Cortex of kidney (tissue), 1 donor: ENCODE data around the gene INHBE.
"Not testable (repeated sequence)": the region's sequence is repeated elsewhere in the genome, so short reads cannot be mapped to it uniquely, and the experiment has no call there.

Experiments
- DNase-seq: peaks from one replicate; lab custom pipeline; 2025; lab: John Stamatoyannopoulos, UW

Gene INHBE

DNA sequence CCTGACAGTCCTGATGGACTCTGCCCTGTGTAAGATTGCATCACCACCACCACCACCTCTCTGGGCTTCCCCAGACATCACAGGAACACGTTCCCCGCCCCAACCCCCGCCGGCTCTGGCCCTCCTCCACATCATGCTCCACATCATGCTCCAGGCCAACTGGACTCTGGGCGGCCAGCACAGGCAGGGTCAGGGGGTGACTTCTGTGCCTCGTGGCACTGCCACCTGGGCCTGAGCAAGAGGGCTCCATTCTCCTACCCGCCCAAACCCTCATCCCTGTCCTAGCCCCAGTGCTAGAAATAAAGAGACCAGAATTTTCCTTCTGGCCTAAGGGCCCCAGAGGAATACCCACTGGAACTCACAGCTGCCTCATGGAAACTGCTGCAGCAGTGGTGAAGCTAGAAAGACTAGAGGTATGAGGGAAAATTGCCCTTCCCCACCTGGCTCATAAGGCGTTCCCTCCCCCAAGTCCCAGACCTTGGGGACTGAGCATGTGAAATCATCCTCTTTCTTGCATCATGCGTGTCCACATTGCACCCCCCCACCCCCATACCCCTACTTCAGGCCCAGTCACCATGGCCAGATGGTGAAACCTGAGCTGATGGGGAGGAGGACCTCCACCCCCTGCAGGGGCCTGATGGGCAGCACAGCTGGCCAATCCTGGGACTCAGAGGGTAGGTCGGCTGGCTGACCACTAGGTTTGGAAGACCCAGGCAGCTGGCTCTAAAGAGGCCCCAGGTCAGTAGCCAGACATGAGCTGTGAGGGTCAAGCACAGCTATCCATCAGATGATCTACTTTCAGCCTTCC, at the start of gene INHBE:
TSS of gene INHBE (plus strand) at position 742 of the 808 bp plus-strand sequence. CDS start 230 bp downstream, outside the sequence.
- DNase-seq = no peak

- no peak for DNase-seq
These were observed 44.6 kb upstream of the INHBE start for GRCh38 chr12:57410534-57410933.

DNA sequence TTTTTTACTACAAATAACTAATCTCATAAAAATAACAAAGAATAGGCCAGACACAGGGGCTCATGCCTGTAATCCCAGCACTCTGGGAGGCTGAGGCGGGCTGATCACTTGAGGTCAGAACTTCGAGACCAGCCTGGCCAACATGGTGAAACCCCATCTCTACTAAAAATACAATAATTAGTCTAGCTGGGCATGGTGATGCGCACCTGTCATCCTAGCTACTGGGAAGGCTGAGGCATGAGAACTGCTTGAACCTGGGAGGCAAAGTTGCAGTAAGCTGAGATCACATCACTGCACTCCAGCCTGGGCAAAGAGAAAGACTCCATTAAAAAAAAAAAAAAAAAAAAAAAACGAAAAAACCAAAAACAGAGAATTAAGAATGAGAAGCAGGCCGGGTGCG, 40.9 kb upstream of the INHBE start:
- DNase-seq = not testable (repeated sequence)

- no peak for DNase-seq
These were observed 40.0 kb upstream of the INHBE start for GRCh38 chr12:57415088-57415487.

DNA sequence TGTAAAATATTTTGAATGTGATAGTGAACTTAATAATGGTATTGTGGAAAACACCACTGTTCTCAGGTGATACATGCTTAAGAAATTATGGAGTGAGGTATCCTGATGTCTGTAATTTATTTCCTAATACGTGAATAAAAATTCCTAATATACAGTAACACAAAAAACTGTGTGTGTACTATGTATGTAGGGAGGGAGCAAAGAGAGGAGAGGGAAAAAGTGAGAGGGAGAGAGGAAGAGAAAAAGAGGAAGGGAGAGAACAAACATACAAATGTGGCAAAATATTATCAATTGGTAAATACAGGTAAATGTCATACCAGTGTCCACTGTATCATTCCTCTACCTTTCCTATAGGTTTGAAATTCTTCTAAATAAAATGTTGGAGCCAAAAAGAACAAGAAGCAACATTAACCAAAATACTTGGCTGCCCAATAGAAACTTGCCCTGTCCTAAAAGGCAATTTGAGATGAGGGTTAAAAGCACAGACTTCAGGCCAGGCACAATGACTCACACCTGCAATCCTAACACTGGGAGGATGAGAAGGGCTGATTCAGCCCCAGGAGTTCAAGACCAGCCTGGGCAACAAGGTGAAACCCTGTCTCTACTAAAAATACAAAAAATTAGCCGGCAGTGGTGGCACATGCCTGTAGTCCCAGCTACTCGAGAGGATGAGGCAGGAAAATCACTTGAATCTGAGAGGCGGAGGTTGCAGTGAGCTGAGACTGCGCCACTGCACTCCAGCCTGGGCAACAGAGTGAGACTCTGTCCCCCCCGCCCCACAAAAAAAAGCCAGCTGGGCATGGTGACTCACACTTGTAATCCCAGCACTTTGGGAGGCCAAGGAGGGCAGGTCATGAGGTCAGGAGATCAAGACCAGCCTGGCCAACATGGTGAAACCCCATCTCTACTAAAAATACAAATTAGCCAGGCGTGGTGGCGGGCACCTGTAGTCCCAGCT, 38.8 kb upstream of the INHBE start:
- no peak for DNase-seq

DNA sequence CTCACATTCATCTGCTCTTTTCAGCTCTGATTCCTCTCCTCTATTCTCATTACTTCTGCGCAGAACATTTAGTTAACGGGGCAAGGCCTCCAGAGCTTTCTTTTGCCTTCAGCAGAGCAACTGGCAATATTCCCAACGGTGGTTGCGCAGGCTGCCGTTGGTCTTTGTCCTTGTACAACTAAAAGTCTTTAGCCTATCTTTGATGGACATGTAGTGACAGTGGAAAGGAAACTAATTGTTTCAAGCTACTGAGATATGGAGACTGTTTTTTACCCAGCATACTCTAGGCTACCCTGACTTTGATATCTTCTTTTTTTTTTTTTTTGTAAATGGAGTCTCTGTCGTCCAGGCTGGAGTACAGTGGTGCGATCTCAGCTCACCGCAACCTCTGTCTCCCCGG, 36.9 kb upstream of the INHBE start:
- no peak for DNase-seq

- no peak for DNase-seq
These were observed 35.6 kb upstream of the INHBE start for GRCh38 chr12:57419495-57419894.

DNA sequence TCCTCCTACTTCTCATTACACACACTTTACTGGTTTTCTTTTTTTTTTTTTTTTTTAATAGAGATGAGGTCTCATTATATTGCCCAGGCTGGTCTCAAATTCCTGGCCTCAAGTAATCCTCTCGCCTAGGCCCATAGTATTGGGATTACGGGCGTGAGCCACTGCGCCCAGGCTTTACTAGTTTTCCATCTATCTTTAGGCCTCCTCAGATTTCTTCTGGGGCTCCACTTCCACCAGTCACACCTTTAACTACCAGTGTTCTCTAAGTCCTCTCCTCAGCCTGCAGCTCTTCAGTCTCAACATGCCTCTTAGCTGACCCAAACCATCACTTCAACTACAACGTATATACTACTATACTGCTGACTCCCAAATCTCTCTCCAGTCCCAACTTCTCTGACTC, 34.6 kb upstream of the INHBE start:
- DNase-seq = no peak

DNA sequence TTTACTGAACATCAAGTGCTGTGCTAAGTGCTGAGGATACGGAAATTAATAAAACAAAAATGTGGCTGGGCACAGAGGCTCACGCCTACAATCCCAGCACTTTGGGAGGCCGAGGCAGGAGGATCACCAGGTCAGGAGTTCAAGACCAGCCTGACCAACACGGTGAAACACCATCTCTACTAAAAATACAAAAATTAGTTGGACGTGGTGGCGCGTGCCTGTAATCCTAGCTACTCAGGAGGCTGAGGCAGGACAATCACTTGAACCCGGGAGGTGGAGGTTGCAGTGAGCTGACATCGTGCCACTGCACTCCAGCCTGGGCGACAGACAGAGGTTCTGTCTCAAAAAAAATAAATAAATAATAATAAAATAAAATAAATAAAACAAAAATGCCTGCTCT, 28.2 kb upstream of the INHBE start:
- DNase-seq = not testable (repeated sequence)

GRCh38 chr12:57428965-57429364, 26.1 kb upstream of the INHBE start:
- no peak for DNase-seq

GRCh38 chr12:57429473-57430111, 25.5 kb upstream of the INHBE start:
- DNase-seq = no peak

DNA sequence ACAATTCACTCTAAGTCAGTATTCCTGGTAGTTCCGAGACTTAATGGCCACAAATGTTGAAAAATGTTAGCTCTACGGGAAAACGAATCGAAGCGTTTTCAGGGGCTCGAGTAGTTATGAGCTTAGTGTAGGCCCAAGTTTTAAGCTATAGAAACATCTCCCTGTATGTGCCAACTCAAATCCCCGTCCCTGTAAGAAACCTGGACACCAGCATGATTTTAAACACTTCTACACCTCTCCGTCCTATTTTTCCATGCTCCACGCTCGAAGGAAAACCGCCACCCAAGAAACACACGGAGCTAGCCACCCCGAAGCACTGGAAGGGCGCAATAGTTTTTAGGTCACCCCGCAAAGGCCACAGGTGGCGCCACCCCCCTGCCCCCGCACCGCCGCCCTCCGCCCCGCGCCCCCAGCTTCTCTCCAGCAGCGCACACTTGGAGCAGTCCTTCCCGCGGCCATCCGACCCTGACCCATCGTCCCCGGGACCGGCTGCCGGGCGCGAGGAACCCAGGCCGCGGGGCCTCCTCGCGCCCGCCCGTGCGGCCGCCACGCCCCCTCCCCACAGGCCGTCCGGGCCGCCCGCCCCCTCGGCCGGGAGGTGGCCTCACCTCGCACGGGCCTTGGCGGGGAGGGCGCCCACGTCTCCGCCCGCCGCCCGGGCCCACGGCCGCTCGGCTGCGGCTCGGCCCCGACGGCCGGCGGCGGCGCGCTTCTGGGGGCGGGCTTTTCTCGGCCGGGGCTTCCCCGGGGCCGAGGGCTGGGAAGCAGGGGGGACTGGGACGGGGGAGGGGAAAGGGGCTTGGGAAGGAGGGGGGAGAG, 24.8 kb upstream of the INHBE start:
- DNase-seq = no peak

DNA sequence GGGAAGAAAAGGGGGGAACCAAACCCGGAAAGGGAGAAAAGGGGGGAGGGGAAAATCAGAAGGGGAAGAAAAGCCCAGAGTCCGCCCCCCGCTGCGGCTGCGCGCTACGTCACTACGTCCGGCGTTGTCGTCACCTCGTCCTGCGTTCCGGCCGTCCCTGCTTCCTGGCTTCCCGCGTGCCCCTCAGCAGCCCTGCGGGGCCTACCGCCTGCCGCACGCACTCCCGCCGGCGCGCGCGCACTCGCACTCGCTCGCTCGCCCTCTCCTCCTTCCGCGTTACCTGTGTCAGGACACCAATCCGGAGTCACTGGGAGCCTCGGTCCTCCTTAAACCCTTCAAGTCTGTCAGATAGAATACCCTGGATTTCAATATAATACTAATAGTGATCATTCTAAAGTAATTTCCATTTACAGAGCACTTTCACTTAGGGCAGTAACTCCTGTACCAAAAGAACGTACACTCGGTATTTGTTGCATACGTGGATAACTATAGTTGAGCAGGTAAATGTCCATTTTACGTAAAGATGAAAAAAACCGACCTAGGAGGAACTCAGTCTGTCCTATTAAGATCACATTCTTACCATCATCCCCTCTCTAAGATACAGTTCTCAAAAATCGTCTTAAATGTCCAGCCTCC, 24.1 kb upstream of the INHBE start, which contains the start of gene R3HDM2:
TSS of gene R3HDM2 (minus strand) at position 113 of the 636 bp plus-strand sequence. CDS start 120,615 bp downstream, outside the sequence.
- DNase-seq = peak; percentile 70

DNA sequence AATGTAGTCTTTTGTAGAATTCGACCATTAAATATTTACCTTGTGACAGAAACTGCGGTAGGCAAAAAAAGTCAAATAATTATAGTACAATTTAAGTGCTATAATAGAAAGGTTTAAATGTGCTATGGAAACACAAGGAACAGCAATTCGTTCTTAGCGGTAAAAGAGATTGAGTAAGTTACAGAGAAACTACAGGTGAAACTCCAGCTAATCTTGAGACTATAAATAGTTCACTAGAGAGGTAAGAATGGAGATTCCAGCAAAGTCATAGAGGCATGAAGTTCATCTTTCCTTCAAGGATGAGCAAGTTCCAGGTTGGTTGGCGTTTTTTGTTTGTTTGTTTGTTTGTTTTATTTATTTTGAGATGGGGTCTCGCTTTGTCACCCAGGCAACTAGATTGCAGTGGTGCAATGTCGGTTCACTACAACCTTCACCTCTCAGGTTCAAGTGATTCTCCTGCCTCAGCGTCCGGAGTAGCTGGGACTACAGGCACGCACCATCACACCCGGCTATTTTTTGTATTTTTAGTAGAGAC, 23.4 kb upstream of the INHBE start:
- DNase-seq = no peak

DNA sequence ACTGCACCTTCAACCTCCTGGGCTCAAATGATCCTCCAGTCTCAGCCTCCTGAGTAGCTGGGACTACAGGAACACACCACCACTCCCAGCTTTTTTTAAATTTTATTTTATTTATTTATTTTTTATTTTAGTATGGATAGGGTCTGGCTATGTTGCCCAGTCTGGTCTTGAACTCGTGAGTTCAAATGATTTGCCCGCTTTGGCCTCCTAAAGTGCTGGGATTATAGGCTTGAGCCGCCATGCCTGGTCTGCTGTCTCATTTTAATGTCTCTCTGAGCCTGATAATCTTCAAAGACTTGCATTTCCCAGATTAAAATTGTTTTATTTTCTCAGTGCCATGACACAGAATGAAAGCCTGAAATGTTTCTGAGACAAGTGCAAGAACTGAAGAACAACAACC, 21.7 kb upstream of the INHBE start:
- no peak for DNase-seq

DNA sequence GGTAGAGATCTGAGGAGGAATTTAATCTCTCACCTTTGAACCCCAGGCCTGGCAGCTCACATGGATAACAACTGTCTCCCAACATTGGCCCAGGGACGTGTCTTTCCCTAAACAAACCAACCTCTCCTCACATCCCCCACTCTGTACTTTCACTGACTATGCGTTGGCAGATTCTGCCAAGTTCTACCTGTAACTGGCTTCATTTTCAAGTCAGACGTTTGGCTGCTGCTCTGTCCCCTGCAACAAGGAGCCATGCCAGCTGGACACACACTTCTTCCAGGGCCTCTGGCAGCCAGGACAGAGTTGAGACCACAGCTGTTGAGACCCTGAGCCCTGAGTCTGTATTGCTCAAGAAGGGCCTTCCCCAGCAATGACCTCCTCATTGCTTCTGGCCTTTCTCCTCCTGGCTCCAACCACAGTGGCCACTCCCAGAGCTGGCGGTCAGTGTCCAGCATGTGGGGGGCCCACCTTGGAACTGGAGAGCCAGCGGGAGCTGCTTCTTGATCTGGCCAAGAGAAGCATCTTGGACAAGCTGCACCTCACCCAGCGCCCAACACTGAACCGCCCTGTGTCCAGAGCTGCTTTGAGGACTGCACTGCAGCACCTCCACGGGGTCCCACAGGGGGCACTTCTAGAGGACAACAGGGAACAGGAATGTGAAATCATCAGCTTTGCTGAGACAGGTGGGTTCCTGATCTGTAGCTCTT, 20.4 kb upstream of the INHBE start, which contains the start of gene INHBC:
TSS of gene INHBC (plus strand) at position 268 of the 707 bp plus-strand sequence. CDS start at position 371, 103 bp downstream.
- no peak for DNase-seq

DNA sequence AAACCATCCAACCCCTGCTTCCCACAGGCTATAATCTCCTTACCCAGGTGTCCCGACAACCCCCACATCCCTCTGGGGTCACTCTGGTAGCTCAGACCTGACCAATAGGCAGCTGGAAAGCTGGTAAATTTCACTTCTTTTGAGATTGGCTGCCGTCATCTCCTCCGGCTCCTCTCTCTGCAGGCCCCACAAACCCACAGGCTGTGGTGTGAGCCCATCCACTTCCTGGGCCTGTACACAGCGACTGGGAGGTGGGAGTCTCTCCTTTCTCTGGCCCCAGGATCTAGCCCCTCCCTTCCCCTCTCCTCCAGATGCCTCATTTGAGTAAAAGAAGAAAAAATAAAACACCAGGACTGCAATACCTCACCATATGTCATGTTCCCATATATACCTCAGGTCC, 19.8 kb upstream of the INHBE start:
- DNase-seq = no peak

DNA sequence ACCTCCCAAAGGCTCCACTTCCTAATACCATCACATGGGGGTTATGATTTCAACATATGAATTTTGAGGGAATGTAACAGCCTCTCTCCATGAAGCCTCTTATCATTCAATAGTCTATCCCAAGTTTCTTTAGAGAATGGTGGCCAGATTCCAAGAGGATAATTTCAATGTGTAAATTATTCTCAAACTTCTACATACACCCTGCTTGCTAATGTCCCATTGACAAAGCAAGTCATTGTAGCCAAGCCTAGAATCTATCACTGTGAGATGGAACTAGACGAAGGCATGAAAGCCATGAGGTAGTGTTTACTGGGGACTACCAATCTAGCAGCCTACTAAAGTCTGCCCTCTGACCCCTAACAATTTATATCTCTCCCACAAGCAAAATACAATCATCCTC, 16.7 kb upstream of the INHBE start:
- no peak for DNase-seq

DNA sequence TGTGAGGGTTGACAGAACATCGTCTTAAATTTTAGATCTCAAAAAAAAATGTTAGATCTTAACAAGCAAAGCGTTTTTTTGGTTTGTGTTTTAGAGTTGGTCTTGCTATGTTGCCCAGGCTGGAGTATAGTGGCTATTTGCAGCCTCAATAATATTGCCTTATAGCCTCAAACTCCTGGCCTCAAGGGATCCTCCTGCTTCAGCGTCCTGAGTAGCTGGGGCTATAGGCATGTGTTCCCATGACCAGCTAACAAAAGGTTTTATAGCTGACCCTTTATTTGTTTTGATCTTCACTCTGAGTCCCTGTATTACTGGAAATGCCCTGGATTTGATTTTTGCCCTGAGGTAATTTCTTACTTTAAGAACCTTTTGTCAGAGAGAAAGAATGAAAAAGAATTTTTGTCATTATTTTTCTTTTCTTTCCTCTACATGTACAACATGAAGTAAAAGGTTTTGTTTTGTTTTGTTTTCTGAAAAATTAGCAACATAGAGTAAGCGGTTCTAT, 15.3 kb upstream of the INHBE start:
- no peak for DNase-seq

- DNase-seq = not testable (repeated sequence)
These were observed 13.7 kb upstream of the INHBE start for GRCh38 chr12:57441393-57441792.
